ENCODE results near the gene SELENOP.

GRCh38 chr5:42826757-42827515 lies 15.2 kb upstream of the SELENOP start:
- TF ChIP-seq, protein P1, sequence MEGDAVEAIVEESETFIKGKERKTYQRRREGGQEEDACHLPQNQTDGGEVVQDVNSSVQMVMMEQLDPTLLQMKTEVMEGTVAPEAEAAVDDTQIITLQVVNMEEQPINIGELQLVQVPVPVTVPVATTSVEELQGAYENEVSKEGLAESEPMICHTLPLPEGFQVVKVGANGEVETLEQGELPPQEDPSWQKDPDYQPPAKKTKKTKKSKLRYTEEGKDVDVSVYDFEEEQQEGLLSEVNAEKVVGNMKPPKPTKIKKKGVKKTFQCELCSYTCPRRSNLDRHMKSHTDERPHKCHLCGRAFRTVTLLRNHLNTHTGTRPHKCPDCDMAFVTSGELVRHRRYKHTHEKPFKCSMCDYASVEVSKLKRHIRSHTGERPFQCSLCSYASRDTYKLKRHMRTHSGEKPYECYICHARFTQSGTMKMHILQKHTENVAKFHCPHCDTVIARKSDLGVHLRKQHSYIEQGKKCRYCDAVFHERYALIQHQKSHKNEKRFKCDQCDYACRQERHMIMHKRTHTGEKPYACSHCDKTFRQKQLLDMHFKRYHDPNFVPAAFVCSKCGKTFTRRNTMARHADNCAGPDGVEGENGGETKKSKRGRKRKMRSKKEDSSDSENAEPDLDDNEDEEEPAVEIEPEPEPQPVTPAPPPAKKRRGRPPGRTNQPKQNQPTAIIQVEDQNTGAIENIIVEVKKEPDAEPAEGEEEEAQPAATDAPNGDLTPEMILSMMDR (conservative IDR thresholded peaks at IDR 0.05) = no peak
- TF ChIP-seq EZH2 (IDR thresholded peaks at IDR 0.05; ENCODE audit: low read depth) = no peak
